HG03521 (cell line): ENCODE results near the gene BBS4.
A peak's percentile ranks its signal among the peaks of the same experiment; 100 is the strongest.
"Not testable (repeated sequence)": the region's sequence is repeated elsewhere in the genome, so short reads cannot be mapped to it uniquely, and the experiment has no call there.

Experiments
- ATAC-seq: cut with Tn5 transposase; IDR thresholded peaks from one replicate; pipeline ENCODE4 v1.9.1; 2021; ENCODE audit warnings: mild to moderate bottlenecking, moderate library complexity; ENCODE audit not compliant: unreplicated experiment

BBS4 gene, protein sequence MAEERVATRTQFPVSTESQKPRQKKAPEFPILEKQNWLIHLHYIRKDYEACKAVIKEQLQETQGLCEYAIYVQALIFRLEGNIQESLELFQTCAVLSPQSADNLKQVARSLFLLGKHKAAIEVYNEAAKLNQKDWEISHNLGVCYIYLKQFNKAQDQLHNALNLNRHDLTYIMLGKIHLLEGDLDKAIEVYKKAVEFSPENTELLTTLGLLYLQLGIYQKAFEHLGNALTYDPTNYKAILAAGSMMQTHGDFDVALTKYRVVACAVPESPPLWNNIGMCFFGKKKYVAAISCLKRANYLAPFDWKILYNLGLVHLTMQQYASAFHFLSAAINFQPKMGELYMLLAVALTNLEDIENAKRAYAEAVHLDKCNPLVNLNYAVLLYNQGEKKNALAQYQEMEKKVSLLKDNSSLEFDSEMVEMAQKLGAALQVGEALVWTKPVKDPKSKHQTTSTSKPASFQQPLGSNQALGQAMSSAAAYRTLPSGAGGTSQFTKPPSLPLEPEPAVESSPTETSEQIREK

DNA sequence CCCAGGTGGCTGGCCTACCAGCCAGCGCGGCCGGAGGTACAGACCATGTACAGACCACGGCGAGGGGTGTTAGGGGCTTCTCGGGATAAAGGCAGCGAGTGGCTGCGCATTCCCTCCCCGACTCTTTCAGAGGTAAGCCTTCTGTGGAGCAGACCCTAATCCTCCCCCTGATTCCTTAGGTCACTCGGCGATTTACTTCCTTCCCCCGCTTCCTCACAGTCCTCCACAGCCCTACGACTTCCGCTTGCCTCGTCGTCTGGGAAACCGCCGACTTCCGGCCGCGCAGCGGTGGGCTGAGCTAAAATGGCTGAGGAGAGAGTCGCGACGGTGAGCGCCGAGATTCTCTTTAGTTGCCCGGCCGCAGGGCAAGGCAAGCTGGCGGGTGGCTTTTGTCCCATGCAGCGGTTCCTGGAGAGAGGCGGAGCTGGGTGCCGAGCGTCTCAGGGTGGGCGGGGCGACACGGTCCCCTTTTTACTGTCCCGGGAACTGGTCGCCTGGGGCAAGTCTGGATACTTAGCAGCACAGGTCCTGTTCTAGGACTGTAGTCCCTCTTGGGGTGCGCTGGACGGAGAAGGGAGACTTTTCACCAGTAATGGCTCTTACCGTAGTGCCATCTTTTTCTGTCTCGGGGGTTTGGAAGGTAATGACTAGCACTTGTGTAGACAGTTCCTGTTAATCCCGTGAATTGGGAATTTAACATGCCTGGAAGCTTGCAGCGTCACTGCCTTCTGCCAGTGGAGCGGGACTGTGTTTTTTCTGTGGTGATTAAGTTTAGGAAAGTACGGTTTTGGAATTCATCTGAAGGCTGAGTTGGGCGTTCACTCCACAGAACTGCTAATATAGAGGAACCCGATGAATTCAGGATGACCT is at the start of gene BBS4, which contains the start of gene HIGD2B:
Gene BBS4, plus strand, starts transcription at position 283 of the 870 bp plus-strand sequence. Its CDS starts 21 bp downstream, at position 304.
Gene HIGD2B, minus strand, starts transcription at position 258 of the 870 bp plus-strand sequence. CDS start 9,808 bp downstream, outside the sequence.
- ATAC-seq: peak; percentile 98

DNA sequence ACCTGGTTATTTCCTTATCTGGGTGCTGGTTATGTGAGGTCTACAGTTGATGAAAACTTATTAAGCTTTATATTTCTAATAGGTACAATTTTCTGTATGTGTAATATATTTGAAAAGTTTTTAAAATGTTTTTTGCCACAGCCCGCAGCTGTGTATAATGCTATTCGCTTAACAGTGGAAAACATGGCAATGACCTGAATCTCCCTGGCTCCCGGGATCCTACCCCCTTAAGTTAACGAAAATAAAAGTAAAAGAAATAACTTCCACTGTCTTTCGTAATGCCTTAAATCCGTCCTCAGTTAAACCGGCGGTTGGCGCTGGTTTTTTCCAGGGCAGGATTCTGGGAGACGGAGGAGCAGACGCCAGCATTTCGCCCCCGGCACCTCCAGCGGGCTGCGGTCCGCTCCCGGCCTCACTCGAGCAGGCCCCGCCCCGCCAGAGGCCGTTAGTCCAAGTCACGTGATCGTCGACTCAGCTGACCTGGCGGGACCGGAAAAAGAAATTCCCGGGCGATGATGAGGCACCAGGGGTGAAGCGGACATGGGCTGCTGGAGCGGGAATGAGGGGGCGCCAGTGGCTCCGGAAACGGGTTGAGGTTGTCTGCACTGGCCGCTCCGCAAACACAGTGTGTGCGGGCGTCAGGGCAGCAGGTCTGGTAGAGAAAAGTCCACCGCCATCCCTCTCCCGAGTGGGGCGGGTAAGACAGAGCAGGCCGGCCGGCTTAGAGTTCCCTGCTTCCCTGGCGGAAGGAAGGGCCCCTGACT is 49.3 kb upstream of the BBS4 start:
- ATAC-seq: not testable (repeated sequence)

DNA sequence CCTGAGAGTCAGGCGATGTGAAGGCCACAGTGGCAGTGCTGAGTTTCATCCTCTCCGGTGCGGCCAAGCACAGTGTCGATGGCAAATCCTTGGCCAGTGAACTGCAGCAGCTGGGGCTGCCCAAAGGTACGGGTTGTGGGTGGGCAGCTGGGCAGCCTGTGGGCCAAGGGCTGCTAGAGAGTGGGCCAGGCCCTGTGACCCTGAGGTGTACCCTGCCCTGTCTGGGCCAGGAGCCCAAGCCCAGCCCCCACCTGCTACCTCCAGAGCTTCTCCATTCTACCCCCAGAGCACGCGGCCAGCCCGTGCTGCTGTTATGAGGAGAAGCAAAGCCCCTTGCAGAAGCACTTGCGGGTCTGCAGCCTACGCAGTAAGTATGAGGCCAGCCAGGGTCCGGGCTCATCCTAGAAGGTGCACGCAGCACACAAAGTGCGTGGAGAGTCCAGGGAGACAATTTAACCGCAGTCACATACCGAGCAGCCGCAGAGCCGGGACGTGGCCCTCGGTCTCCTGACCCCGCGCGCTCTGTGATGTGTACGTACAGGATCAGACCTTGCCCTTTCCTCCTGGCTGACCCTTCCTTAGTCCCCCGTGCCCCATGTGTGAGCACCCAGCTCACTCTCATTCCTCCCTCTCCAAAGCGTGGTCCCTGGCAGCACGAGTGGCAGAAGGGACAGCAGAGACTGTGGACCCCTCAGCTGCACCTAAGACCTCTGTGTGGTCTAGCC is 46.1 kb upstream of the BBS4 start:
- not testable (repeated sequence) for ATAC-seq

DNA sequence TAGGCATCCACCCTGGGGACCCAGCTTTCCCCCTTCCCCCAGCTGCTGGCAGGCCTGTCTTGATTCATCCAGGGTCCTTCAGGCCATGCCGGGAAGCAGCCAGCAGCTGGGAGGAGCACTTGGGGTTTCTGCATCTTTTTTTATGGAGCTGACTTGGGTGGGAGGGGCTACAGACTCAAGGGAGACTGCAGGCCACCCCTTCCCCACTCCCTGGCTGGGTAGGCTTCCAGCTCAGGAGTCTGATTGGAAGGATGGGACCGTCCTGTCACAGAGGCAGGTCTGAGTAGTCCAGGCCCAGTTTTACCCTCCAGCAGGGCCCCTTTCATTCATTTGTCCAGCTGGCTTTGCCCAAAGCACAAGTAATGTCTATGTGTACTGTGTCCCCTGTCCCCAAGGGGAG is 43.7 kb upstream of the BBS4 start:
- ATAC-seq: not testable (repeated sequence)

DNA sequence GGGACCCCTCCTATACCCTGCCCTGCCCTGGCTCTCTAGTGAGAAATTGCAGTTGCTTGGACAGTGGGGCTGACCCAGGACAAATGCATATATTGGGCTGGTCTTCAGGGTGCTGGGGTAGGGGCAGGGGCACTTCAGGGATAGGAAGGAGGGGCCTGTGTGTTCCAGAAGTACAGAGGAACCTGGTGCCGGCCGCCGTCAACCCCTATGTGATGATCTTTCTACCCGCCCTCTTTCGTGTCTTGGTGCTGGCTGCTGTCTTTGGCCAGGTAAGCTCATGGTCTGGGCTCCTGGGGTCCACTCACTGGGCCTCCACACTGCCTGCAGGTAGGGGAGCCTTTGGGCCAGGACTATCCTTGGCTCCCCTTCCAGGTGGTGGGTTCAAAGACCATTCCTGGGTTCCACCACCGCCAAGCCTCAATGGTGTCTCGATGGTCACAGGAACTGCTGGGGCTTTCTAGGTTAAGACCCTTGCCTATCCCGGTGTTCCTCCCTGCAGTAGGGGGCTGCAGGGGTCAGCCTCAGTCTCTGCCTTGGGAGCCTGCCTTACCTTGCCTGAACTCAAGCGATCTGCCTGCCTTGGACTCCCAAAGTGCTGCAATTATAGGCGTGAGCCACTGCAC is 37.3 kb upstream of the BBS4 start:
- not testable (repeated sequence) for ATAC-seq

DNA sequence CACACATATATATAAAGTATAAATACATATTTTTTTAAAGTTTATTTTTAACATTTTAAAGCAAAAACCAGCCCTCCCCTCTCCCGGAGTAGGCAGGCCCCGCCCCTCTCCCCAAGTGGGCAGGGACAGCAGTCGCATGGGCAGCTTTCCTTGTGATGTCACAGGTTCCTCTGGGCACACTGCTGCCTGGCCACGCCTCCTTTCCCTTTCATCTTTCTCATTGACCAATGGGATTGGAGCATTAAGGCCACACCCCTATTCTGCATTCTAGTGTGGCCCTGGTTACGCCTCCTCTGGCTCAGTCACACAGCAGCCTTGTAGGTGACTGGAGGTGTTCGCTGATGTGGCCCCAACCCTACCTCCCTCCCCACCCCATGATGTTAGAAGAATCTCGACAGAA is 31.6 kb upstream of the BBS4 start, which contains the start of gene GOLGA6B:
Gene GOLGA6B, plus strand, starts transcription at position 301 of the 400 bp plus-strand sequence. Its CDS starts 41 bp downstream, at position 342.
- not testable (repeated sequence) for ATAC-seq

DNA sequence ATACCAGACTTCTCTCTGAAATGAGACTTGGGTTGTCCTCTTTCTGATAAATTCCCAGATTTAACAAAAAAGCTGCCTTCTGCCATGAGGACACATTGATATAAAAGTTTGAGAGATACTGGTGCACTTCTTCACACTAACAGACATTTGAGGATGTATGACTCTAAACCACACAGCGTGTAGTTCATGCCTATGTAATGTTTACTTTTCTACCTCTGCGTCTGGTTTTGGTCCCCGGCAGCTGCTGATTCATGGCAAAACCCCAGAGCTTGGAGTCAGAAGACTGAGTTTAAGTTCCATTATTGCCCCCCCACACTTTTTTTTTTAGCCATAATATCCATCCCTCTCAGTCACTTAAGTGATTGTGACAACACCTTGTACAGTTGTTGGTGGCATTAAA is 30.0 kb upstream of the BBS4 start:
- not testable (repeated sequence) for ATAC-seq

DNA sequence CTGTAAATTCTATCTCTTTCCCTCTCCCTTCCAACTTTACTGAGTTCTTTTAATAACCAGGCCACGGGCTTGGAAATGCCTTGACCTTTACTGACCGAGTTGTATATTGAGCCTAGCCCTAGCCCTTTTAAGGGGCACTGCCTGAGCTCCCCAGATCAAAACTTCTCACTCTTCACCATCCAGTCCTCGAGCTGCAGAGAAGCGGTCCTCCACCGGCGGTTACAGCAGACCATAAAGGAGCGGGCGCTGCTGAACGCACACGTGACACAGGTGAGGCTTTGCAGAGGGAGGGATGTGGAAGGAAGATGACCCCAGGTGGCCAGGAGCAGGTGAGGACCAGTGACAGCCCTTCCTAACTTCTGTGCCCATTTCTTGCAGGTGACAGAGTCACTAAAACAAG is 24.9 kb upstream of the BBS4 start:
- ATAC-seq: not testable (repeated sequence)

DNA sequence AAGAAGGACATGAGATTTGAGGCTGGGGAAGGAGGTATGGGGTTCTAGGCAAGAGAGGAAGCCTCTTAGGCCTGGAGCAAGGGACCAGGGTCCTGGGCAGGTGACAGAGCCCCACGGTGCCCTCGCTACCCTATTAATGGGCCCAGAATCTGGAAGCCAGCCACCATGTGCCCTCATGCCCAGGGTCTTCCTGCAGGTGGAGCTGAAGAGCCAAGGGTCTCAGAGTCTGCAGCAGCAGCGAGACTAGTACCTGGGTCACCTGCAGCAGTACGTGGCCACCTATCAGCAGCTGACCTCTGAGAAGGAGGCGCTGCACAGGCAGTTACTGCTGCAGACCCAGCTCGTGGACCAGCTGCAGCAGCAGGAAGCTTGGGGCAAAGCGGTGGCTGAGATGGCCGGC is 22.1 kb upstream of the BBS4 start:
- ATAC-seq: not testable (repeated sequence)

DNA sequence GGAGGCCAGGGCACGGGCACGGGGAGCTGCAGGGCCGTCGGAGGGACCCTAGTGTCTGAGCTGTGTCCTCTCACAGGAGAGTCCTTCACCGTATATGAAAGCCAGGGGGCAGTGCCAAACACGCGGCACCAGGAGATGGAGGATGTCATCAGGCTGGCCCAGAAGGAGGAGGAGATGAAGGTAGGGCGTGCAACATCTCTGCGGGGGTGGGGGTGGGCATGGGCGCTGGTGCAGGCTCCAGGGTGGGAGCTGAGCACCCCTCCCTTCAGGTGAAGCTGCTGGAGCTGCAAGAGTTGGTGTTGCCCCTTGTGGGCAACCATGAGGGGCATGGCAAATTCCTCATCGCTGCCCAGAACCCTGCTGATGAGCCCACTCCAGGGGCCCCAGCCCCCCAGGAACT is 20.3 kb upstream of the BBS4 start:
- not testable (repeated sequence) for ATAC-seq

DNA sequence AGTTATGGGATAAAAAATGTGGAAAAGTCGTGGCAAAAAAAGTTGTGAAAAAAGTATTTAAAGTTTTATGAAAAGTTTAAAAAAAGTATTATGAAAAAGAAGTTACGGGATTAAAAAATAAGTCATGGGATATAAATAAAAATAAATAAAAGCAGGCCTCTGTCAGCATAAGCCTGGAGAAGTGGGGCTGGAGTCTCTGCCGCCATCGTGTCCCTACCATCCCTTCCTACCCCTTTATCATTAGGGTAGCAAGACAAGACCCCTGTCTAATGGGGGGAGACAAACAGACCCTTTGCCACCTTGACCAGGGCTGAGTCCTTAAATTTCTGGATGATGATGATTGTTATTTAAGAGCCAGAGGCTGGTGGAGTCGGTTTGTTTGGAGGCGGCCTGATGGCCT is 16.2 kb upstream of the BBS4 start:
- not testable (repeated sequence) for ATAC-seq

DNA sequence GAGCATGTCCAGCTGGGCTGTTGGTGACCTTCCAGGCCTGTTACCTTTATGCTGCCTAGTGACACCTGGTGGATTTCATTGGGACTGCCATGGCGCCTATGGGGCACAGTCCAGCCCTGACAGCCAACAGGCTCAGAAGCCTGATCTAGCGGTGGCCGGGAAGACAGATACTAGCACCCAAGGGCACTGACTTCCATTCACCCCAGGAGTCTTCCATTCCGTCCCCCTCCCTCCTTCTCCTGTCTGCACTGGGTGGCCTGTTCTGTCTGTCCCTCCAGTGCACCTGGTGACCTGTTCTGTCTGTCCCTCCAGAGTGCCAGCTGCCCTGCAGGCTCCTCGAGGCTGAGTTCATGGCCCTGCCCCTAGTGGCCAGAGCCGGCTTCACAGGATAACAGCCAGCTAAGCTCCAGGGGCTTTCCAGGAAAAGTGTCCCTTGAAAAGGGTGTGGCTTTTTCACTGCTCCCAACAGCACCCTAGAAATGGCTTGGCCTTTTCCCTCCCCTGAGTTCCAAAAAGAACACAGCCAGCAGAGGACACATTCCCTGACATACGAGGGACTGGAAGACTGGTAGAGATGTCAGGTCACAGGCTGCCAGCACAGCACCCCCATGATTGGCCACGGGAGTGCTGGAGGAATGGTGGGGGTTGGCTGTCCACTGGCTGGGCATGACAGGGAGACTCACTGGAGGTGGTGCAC is 15.2 kb upstream of the BBS4 start:
- peak; percentile 77 for ATAC-seq

DNA sequence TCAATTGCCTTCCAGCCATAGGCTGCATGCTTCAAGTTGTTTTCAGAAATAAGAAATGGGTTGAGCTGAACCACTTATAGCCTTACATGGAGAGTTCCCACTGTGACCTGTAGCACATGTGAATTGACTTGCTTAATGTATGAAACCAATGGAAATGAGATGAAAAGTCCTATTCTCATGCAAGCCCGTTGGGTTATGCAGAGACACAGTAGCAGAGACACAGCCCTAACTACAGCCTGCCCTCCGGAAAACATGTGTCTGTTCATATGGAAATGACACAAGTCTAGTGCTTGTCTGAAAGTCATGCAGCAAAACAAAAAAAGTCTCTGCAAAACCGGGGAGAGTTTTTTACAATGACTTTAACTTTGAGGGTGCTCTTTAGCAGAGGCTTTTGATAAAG is 14.5 kb upstream of the BBS4 start:
- ATAC-seq: no peak

DNA sequence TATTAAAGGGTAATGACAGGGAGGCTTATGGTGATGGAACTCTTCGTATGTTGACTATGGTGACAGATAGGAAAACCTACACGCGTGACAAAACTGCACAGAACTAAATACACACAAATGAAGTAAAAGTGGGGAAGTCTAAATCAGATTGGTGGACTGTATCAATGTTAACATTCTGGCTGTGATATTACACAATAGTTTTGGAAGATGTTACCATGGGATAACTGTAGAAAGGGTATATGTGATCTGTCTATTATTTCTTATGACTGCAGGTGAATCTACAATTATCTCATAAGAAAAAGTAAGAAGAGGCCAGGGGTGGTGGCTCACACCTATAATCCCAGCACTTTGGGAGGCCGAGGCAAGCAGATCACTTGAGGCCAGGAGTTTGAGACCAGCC is 9.2 kb upstream of the BBS4 start:
- ATAC-seq: no peak

DNA sequence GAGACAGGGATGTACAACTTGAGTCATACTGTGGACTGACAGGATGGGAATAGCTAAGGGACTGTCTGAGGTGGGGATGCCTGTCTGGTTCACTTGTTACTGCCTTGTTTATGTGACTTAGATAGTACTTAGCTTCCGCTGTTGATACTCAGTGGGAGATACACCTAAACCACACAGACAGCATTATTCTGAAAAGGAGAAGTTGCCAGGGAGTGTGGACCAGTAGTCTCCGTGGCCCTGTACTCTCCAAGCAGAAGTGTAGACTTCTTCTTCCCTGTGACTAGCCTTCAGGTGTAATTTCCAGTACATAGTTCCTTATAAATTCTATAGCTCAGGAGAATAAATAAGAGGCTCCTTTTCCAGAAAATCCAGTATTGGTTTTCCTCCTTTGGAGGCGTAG is 5.1 kb upstream of the BBS4 start:
- no peak for ATAC-seq

DNA sequence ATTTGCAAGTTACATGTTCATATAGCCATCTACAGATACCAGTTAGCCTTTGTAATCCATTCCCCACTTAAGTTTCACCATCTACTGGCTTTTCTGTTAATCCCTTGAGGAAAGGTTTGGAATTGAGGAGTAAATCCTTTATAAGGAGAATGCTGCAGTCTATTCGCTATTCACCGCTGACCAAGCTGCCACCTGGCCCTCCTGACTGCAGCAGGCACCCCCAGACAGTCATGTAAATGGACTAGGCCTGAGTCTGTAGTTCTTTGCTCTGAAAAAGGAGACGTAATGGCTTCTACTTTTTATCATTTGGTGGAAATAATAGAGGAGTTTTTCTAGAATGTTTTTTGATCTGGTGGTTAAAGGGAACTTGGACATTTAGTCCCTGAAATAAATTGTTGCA is 3.2 kb upstream of the BBS4 start:
- no peak for ATAC-seq

DNA sequence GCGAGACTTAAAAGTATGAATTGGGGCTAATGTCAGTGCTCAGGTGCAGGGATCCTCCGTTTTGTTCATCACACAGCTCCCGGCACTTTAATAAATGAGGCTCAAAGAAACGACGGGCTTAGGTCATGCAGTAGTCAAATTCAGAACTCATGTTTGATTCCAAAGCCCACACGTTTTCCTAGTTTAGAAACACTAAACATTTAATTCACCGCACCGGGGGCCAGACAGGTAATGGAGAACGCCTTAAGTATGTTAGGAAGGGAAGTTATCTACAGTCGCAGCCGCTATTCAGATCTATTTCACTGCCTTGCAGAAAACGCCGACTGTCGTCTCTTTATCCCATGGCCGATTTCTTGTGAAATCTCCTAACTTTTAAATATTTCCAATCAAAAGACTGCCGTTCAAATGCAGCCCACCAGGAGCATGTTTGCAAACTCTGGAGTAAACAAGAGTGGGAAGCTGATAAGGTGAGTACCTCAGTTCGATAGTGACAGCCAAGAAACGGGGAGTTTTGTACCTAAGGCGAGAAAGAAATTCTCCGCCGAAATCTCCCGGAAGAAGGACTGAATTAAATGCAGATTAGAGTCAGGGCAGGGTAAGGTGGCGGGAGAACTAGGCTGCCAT is 594 bp upstream of the BBS4 start:
- ATAC-seq: no peak

DNA sequence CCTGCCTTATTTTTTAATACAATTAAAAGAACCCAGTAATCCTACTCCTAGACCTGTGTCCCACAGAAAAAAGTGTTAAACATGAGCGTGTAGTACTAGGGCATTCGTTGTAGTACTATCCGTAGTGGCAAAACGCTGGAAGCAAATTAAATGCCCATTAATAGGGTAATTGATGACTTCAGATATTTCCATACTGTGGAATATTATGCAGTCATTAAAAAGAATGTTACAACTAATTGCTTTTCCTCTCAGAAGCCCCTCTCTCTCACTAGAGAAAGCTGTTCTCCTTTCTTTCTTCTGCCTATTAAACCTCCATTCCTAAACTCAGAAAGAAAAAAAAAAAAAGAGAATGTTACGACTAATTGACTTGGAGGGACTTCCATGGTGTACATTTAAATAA is 2.7 kb downstream of the BBS4 start:
- ATAC-seq: no peak
